ENCODE results near the gene RDH8.
"Not testable (repeated sequence)": the region's sequence is repeated elsewhere in the genome, so short reads cannot be mapped to it uniquely, and the experiment has no call there.

RDH8 gene

DNA sequence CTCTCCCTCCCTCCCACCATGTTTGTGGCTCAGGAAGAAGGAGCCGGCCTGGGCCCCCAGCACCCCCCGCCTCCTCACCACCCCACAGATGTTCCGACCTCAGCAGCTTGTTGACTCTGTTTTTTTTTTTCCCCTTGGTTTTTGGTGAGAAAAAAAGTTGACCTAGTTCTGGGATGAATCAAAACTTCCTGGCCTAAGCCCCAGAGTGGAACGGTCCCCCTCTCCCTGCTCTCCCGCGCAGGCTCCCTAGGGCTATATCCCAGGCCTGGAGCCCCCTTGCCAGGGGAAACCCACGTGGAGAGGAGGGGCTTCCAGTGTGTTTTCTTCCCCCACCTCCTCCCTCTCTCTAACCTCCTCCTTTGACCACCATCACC, 7.0 kb upstream of the RDH8 start:
- no peak for DNase-seq

DNA sequence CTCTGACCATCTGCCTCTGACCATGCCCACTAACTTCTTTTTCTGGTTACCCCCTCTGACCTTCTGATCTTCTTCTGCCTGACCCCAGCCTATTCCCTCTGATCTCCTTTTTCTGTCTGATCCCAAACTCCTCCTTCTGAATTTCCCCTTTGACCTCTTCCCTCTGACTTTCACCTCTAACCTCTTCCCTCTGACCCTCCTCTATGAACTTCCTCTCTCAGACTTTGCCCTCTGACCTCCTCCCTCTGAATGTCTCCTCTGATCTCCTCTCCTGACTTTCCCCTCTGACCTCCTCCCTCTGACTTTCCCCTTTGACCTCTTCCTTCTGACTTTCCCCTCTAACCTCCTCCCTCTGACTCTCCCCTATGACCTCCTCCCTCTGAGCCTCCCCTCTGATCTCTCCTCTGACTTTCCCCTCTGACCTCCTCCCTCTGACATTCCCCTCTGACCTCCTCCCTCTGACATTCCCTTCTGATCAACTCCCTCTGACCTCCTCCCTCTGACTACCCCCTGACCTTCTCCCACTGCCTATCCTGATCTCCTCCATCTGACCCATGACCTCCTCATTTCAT, 6.4 kb upstream of the RDH8 start:
- DNase-seq, result no peak

DNA sequence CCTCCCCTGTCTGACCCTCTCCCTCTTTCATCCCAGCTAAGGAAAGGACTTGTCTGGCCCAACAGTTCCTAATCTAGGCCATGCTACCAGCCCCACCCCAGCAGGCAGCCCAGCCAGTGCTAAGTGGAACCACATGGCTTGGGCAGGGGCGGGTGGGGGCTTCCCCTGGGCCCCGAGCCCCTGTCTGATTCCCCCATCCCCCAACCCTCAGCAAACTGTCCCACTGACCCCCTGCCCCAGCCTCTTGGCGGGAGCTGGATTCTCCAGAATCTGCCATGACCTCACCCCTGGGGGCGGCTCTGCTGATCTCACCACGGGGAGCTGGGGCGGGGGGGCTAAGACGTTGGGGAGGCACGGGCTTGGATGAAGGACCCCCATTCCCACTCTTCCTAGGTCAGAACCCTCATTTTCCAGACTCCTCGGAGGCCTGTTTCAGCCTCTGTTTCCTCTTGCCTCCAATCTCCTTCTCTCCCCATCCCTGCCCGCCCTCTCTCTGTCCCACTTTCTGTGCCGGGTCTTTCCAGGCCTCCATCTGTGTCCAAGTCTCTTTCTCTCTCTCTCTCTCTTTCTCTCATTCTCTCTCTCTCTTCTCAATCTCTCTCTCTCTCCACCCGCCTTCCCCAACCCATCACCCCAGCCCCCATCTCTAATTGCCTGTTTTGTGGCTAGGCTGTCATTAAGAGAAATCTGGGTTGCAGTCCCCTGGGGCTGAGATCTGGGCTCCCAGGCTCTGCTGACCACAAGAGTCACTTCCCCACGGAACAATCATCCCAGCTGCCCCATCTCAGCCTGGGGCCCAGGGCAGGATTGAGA, 5.7 kb upstream of the RDH8 start:
- DNase-seq, result peak in 1 of 2 donors; percentile 13

GRCh38 chr19:10008184-10008765, 5.0 kb upstream of the RDH8 start:
- no peak for DNase-seq

GRCh38 chr19:10009714-10010224, 3.5 kb upstream of the RDH8 start:
- no peak for DNase-seq

GRCh38 chr19:10010247-10010691, 3.0 kb upstream of the RDH8 start, which contains the start of gene COL5A3:
TSS of gene COL5A3 (minus strand) at chr19:10010504. CDS start at chr19:10010385, 119 bp downstream.
- peak; percentile 37 to 46 for DNase-seq

DNA sequence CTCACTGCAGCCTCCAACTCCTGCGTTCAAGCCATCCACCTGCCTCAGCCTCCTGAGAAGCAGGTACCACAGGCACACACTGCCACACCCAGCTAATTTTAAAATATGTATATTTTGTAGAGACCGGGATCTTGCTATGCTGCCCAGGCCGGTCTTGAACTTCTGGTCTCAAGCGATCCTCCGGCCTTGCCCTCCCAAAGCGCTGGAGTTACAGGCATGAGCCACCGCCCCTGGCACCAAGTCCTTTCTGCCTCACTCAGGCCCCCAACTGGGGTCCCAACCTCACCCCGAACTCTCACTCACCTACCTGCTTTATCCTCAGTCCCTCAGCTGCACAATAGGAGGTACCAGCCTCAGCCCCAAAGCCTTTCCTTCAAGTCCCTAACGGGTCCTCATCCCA, 2.3 kb upstream of the RDH8 start:
- DNase-seq, result no peak

DNA sequence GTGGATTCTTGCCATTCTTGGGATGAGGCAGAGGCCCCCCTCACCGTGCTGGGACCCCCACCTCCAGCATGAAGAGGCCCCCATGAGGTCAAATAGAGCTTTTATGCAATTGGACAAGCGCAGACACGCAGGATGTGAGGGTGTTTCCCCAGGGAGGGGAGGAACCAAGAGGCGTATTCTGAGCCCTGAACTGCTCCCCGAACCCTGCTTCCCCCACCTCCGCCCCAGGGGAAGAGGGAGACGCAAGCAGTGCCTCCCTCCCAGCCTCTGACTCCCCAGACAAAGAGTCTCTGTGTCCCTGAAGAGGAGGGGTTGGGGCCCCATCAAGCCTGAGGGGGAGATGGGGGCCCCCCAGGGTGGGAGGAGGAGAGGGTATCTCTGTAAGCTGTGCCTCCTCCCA, 1.3 kb upstream of the RDH8 start:
- no peak for DNase-seq

- DNase-seq, result no peak
These were observed 743 bp downstream of the RDH8 start for GRCh38 chr19:10013834-10014618.

GRCh38 chr19:10018263-10018662, 5.0 kb downstream of the RDH8 start:
- peak; percentile 10 to 71 for DNase-seq

DNA sequence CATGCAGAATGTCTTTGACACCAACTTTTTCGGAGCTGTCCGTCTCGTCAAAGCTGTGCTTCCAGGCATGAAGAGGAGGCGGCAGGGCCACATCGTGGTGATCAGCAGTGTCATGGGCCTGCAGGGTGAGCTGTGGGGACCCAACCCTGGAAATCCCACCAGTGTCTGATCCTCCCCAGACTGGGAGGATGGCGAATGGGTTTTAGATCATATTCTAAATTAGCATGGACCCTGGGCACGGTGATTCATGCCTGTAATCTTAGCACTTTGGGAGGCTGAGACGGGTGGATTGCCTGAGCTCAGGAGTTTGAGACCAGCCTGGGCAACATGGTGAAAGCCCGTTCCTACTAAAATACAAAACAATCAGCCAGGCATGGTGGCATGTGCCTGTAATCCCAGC, 5.5 kb downstream of the RDH8 start:
- DNase-seq, result no peak

DNA sequence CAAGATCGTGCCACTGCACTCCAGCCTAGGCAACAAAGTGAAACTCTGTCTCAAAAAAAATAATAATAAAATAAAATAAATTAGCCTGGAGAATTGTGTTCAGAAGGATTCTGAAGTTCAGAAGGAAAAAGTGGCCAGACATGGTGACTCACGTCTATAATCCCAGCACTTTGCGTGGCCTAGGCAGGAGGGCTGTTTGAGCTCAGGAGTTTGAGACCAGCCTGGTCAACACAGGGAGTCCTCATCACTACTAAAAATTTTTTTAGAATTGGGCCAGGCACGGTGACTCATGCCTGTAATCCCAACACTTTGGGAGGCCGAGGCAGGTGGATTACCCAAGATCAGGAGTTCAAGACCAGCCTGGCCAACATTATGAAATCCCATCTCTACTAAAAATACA, 6.0 kb downstream of the RDH8 start:
- DNase-seq, result no peak

DNA sequence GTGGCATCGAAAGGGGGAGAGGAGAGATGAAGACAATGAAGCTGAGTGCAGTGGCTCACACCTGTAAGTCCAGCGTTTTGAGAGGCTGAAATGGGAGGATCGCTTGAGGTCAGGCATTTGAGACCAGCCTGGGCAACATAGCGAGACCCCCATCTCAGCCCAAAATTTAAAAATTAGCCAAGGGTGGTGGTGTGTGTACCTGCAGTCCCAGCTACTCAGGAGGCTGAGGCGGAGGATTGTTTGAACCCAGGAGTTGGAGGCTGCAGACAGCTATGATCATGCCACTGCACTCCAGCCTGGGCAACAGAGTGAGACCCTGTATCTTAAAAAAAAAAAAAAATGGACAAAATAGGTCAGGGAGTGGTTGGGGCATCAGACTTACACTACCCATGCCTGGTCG, 7.6 kb downstream of the RDH8 start:
- no peak for DNase-seq

GRCh38 chr19:10021446-10021845, 8.2 kb downstream of the RDH8 start:
- no peak for DNase-seq

DNA sequence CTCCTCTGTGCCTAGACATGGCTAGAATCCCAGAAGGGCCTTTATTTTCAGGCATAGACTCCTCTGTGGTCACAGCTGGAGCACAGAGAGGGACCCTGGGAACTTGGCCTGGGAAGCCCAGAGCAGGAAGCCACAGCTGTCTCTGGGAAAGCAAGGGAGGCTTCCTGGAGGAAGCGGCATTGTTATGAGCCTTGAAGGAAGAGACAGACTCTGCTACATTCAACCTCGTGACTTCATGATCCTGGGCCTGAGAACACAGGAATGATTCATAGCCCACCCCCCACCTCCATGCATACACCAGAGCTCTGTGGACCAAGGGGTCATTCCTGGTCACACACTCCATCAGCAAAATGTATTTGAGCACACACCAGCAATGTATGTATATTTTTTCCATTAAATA, 8.6 kb downstream of the RDH8 start:
- no peak for DNase-seq

GRCh38 chr19:10023096-10023495, 9.8 kb downstream of the RDH8 start:
- not testable (repeated sequence) for DNase-seq

DNA sequence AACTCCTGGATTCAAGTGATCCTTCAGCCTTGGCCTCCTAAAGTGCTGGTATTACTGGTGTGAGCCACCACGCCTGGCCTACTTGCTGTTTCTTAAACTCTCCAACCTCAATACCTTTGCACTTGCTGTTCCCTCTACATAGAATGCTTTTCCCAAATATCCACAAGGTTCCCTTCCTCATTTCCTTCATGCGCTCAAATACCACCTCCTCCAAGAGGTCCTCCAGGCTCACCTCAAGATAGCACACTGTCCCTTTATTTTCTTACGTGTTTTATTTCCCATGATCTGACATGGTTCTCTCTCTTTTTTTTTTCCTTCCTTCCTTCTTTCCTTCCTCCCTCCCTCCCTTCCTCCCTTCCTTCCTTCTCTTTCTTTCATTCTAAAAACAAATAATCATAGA, 13.5 kb downstream of the RDH8 start:
- no peak for DNase-seq

- peak; percentile 49 to 91 for DNase-seq
These were observed 14.1 kb downstream of the RDH8 start for GRCh38 chr19:10027158-10027997.

GRCh38 chr19:10033614-10034013, 20.3 kb downstream of the RDH8 start:
- DNase-seq, result no peak

GRCh38 chr19:10036601-10037071, 23.4 kb downstream of the RDH8 start:
- no peak for DNase-seq

DNA sequence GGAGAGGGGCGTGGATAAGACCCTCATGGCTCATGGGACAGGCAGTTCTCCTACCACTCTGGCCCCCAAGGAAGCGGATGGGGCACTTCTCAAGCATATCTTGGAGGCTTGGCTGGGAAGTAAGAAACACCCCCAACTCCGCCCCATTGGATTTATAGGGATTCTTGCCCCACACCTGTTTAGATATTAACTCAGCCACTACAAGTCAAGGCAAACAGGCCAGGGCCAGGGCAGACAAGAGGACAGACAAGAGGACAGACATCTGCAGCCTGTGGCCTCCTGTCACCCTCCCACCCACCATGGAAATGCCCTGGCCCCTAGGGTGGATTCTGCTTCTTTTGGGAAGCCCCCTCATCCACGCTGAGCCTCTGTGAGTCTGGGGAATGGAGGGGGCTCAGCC, 24.1 kb downstream of the RDH8 start:
- DNase-seq, result no peak

DNA sequence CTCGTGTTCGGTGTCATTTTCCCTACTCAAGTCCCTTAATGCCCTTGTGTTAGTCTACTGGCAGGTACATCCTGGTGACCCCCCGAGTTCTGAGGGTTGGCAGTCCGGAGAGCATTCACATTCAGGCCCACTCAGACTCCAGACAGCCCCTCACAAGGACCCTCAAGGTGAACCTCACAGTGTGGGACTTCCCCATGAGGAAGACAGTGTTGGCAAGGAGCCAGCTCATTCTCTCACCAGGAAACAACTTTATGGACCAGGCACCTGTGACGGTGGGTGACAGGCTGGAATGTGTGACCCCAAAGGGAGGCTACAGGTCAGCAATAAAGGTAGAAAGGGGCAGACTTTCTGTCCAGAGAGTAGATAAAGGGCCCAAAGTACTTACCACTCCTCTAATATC, 24.5 kb downstream of the RDH8 start:
- no peak for DNase-seq
